HG03025 (cell line): ENCODE data around the gene BIRC2.
"Not testable (repeated sequence)": the region's sequence is repeated elsewhere in the genome, so short reads cannot be mapped to it uniquely, and the experiment has no call there.

Experiments used
- ATAC-seq: cut with Tn5 transposase; IDR thresholded peaks from one replicate; pipeline ENCODE4 v1.9.1; 2021; ENCODE audit warnings: mild to moderate bottlenecking, moderate library complexity; ENCODE audit not compliant: unreplicated experiment, low FRiP score

The BIRC2 gene

GRCh38 chr11:102322560-102322959 is 24.5 kb upstream of the BIRC2 start:
- no peak for ATAC-seq

GRCh38 chr11:102323542-102324251 is 23.3 kb upstream of the BIRC2 start:
- no peak for ATAC-seq

GRCh38 chr11:102325088-102325487 is 21.9 kb upstream of the BIRC2 start:
- no peak for ATAC-seq

DNA sequence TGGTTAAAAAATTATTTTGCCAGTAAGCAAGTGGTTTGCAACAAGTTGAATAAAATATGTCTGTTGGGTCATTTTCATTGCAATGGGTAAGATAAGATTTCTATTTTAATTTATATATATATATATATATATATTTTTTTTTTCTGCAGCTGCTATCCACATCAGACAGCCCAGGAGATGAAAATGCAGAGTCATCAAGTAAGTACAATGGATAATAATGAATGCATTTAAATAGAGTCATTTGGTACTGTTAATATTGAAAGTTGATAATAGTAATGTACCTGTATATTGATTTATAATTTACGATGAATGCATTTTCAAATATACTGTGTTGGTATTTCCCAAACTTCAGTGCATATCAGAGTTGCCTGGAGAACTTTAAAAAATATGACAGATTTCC is 18.3 kb upstream of the BIRC2 start:
- no peak for ATAC-seq

- no peak for ATAC-seq
Observed at GRCh38 chr11:102330231-102330630, 16.8 kb upstream of the BIRC2 start.

GRCh38 chr11:102331341-102331740 is 15.7 kb upstream of the BIRC2 start:
- ATAC-seq, result no peak

DNA sequence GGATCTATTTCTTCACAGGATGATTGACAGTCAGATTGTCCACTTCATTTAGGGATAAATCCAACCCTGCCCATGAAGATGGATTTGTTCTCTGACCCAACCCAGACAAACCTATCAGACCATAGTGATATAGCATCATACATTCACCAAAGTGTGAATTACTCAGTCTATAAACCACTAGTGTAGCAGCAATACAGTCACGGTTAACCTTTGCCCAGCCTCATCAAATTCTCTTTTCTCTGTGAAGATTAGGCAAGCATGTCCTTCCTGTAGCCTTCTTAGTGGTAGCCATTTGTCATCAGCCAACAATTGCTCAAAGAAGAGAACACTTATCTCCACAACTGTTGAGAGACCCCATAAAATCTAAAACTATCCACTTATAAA is 14.4 kb upstream of the BIRC2 start:
- ATAC-seq, result no peak

DNA sequence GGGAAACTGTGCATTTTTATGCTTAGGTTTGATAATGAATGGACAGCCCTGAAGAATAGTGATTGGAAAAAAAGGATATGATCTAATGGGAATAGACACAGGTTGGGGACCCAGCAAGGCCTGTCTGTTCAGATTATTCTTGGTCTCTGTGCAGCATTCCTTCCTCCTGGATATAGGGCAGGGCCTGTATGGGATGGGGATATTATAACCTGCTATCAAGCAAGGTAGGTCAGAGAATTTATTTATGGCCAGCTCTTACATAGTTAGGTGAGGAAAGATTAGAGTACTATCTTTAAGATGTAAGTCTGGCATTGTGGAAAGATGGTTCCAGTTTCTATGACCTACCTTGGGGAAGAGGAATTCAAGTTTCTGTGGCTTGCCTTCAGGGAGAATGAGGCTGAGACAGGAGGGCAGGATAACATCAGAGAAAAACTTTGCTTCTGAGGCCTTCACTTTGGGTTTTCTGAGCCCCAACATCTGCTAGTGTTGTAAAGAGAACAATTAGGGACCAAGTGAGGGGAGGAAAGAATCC is 8.5 kb upstream of the BIRC2 start:
- ATAC-seq, result no peak

- not testable (repeated sequence) for ATAC-seq
Observed at GRCh38 chr11:102341311-102341710, 5.7 kb upstream of the BIRC2 start.

GRCh38 chr11:102341844-102342318 is 5.1 kb upstream of the BIRC2 start:
- no peak for ATAC-seq

DNA sequence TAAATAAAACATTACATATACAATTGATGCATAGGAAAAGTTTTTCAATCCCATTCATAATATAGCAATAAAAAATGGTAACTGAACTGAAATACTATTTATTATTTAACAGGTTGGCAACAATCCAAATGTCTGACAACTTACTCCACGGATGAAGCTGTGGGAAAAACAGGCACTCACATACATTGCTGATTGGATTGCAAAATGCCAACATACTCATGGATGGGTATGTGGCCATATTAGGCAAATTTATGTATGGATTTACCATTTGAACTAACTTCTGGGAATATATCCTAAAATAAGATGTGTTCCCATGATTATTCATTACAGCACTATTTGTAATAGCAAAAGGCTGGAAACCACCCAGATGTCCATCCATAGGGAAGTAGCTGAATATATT is 3.2 kb upstream of the BIRC2 start:
- ATAC-seq, result no peak

DNA sequence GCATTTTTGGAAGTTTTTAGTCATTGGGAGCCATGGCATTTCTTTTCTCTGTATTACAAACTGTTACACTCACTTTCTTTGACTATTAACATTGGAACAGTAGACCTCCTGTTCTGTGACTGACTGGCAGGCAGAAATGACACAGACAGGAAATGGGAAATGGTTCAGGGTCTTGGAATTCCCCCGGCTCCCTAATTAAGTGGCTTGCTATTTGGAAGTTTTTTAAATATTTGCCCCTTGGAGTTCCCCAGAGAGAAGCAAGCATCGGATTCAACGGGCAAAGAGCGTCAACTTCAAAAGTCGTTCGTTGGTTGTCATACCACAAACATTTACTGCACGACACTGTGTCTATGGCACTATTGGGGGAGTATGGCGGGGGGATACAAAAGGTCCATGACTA is 1.1 kb upstream of the BIRC2 start:
- ATAC-seq, result no peak

GRCh38 chr11:102346456-102346747 is 612 bp upstream of the BIRC2 start:
- no peak for ATAC-seq

- peak; percentile 16 for ATAC-seq
Observed at GRCh38 chr11:102347462-102348370, 702 bp downstream of the BIRC2 start.

DNA sequence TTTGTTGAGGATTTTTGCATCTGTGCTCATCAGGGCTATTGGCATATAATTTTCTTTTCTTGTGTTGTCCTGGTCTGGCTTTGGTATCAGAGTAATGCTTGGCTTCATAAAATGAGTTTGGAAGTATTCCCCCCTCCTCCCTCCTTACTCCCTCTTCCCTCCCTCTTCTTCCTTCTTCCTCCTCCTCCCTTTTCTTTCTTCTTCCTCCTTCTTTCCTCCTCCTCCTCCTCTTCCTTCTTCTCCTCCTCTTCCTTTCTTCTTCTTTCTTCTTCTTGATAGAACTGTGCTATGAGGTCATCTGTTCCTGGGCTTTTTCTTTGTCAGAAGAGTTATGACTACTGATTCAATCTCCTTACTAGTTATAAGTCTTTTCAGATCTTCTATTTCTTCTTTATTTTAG is 10.1 kb downstream of the BIRC2 start:
- no peak for ATAC-seq

DNA sequence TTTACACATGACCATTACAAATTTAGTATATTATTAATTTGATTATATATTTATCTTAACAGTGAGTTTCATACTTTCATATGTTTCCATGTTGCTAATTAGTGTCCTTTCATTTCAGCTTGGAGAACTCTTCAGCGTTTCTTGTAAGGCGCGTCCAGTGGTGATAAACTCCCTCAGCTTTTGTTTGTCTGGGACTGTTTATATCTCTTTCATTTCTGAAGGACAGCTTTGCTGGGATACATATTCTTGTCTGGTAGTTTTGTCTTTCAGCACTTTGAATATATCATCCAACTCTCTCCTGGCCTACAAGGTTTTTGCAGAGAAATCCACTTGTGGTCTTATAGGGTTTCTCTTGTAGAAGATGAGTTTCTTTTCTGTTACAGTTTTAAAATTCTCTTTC is 12.4 kb downstream of the BIRC2 start:
- ATAC-seq, result no peak

DNA sequence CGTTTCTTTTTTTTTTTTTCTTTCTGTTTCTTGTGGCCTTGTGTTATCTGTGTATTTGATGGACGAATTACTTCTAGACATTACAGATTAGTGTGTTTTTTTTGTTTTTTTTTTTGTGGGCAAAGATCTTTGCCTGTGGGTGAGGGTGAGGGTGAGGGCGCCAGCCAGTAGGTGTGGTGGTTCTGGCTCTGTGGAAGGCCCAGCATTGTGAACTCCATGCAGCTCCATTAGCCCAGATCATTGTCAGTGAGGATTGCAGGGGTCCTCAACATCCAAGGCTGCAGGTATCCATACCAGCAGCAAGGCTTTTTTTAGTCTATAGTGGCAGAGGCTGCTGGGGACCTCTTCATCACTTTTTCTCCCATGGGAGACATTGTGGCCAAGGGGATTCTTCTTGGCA is 13.7 kb downstream of the BIRC2 start:
- ATAC-seq, result no peak

GRCh38 chr11:102361086-102362031 is 14.3 kb downstream of the BIRC2 start:
- ATAC-seq, result no peak

GRCh38 chr11:102364991-102365390 is 18.0 kb downstream of the BIRC2 start:
- ATAC-seq, result no peak

DNA sequence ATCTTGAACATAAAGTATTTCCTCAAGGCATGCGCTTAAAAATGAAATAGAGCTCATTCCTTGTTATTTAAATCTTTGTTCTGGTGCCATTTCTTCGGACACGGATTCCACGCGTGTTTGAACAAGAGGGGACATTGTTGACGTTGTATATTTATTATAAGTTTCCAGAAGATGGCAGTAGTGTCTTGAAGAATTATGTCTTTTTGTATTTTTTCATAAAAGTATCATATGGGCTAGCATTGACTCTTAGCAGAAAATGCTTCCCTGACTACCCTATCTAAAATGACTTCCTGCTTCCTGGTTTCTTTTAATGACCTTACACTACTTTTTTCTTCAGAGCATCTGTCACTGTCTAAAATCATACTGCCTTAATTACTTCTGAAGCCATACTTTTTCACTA is 20.4 kb downstream of the BIRC2 start:
- no peak for ATAC-seq

- peak; percentile 100 for ATAC-seq
Observed at GRCh38 chr11:102368472-102368871, 21.5 kb downstream of the BIRC2 start.
